ENCODE data around the gene SMAD9. TPM values are rescaled to one million over a fixed set of nuclear protein-coding genes. Genes with fewer than 3 reads are reported as not detected.

Gene SMAD9
- not detected for total RNA-seq

DNA sequence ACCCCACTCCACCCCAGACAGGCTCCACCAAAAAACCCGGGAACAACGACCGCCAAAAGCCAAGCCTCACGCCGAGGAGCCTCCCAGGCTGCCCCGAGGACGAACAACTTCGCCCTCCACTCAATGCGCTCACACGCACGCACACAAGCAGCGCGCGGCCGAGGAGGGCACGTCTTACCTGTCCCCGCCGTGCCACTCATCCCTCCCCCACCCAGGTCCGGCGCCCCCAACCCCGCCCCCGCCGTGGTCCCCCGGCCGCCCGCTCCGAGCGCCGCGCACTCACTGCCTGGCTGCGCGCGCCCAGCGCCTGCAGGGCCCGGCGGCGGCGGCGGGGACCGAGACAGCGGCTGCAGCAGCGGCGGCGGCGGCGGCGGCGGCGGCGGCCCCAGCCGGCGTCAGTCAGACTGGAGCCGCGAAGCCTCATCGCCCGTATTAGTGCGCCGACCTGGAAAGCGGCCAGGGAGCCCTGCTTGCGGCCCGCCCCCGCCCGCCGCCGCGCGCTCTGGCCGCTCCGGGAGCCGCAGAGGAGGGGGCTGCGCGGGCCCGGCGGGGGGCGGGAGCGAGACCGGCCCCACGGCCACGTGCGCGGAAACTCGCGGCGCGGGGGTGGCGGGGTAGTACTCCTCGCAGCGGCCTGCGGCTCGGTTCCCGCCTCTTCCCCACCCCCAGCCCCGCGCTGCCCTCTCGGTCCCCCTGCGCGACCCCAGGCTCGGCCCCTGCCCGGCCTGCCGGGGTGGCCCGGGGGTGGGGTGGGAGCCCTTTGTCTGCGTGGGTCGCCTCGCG, at the start of gene SMAD9:
Gene SMAD9 (minus strand): TSS at position 406 of the 783 bp plus-strand sequence. CDS start 40,549 bp downstream, outside the sequence.
- no peaks in the 10 kb centered on the region for H3K4me1 Mint-ChIP-seq
- ATAC-seq (ENCODE audit: low read depth) (peak; percentile 70), DNase-seq (peak; percentile 43)
- H3K27me3 Mint-ChIP-seq, result peaks cover 66% of the 10 kb centered on the region
- H3K4me3 Mint-ChIP-seq, result peak within 1 kb of the TSS; percentile 62
- POLR2A ChIA-PET, result no interaction called here
- H3K9me3 Mint-ChIP-seq, result no peaks in the 10 kb centered on the region
- H3K36me3 Mint-ChIP-seq, result no peaks in the 10 kb centered on the region
- no peak within 1 kb of the TSS for H3K27ac Mint-ChIP-seq

DNA sequence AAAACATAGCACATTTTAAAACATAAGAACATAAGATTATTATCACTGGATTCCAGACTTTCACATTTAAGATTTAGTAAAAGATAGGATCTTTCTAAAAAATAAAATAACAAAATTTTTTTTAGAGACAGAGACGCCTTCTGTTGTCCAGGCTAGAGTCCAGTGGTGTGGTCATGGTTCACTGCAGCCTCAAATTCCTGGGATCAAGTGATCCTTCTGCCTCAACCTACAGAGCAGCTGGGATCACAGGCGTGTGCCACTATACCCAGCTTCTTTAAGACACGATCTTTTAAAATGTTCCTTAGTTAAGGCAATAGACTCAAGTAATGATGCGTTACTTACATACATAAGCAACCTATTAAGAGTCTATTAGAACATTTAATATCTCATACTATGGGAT, 46.4 kb upstream of the SMAD9 start:
- Mint-ChIP-seq H3K4me1 (peaks cover 5% of the 10 kb centered on the region), H3K36me3 (peaks cover 19% of the 10 kb centered on the region), H3K9me3 (no peaks in the 10 kb centered on the region), H3K27me3 (no peaks in the 10 kb centered on the region), H3K4me3 (no peak overlapping the region), H3K27ac (no peak overlapping the region)
- ATAC-seq (ENCODE audit: low read depth) (no peak), DNase-seq (no peak)
- POLR2A ChIA-PET, result no interaction called here

DNA sequence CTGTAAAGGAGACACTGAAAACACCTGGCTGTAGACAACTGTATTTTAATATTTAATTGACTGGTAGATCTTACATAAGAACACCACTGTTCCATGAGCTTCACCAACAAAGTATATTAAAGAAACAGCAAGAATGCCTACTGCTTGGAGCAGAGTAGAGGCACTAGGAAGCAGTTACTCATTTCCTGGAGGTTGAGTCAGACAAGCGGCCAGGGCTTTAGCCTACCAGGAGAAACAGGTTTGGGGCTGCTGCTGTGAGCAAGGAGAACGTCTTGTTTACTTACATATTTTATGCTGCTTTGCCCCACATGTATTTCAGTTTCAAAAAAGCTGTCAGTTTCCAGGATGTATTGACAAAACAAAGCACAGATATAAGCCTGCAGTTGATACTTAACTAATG, 45.7 kb upstream of the SMAD9 start:
- Mint-ChIP-seq H3K4me1 (peaks cover 5% of the 10 kb centered on the region), H3K27ac (no peak overlapping the region), H3K9me3 (no peaks in the 10 kb centered on the region), H3K4me3 (no peak overlapping the region), H3K36me3 (peaks cover 17% of the 10 kb centered on the region), H3K27me3 (no peaks in the 10 kb centered on the region)
- DNase-seq (no peak), ATAC-seq (ENCODE audit: low read depth) (no peak)
- POLR2A ChIA-PET, result no interaction called here

DNA sequence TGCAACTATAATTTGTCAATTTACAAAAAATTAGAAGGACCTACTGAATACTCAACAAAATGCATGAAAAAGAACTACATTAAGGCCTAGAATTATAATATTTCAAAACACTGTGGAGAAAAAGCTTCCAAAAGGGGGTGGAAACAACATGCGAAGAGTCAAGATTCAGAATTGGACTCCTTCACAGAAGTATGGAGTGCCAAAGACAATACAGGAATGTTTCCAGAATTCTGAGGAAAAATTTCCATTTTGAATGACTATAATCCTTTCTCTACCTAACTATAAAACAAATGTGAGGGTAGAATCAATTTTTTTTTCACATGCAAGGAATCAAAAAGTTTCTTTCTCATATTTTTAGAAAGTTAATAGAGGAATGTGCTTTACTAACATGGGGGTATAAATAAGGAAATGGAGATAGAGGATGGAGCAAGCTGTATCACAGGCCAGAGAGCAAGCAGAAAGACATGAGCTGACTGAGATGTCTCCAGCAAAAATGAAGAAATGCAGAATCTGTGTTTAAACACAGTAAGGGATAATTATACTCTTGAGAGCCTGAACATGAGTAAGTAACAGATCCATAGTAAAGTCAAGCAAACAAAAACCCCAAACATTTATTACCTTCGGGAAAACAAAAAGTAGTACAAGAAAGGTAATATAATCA, 39.5 kb upstream of the SMAD9 start:
- POLR2A ChIA-PET, result no interaction called here
- H3K36me3 Mint-ChIP-seq, result peaks cover 19% of the 10 kb centered on the region
- H3K9me3 Mint-ChIP-seq, result no peaks in the 10 kb centered on the region
- peaks cover 17% of the 10 kb centered on the region for H3K4me1 Mint-ChIP-seq
- no peak for DNase-seq
- H3K27ac Mint-ChIP-seq, result no peak overlapping the region
- ATAC-seq (ENCODE audit: low read depth), result no peak
- no peak overlapping the region for H3K4me3 Mint-ChIP-seq
- no peaks in the 10 kb centered on the region for H3K27me3 Mint-ChIP-seq

DNA sequence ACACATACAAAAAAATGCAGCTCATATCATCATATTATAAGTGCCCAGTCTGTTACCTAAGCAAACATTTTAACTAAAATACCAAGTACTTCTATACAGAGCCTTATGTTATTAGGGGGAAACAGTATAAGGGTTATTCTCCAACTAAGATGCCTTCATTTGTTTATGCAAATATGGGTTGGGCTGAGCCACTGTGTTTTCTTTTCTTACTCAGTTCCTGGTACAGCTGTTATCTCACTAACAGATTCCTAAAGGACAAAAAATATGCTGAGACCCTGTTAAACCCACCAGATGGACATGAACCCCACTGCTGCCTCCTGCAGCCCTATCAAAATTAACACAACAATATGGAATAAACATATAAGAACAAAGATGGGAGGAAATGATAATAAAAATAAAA, 34.5 kb upstream of the SMAD9 start:
- Mint-ChIP-seq H3K27me3 (no peaks in the 10 kb centered on the region), H3K4me1 (peaks cover 12% of the 10 kb centered on the region), H3K27ac (no peak overlapping the region), H3K36me3 (peaks cover 27% of the 10 kb centered on the region), H3K9me3 (no peaks in the 10 kb centered on the region), H3K4me3 (no peak overlapping the region)
- no peak for DNase-seq
- POLR2A ChIA-PET, result no interaction called here
- no peak for ATAC-seq (ENCODE audit: low read depth)

DNA sequence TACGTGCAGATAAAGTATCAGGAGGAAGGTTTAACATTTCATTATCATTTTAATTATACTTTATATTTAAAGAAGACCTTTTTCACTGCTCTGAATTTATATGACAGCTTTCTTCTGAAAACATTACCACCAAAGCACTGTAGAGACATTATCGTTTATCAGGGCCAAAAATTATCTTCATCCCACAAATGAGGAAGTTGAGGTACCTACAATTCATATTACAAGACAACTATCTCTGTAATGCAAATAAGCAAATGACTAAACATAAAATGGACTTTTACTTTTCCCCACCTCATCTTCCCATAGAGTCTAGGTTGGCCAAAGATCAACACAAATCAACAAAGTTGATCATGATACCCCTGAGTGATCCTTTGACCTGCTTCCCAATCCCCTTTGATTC, 30.9 kb upstream of the SMAD9 start:
- H3K4me1 Mint-ChIP-seq, result no peaks in the 10 kb centered on the region
- H3K9me3 Mint-ChIP-seq, result no peaks in the 10 kb centered on the region
- no peak overlapping the region for H3K27ac Mint-ChIP-seq
- no peak for DNase-seq
- POLR2A ChIA-PET, result no interaction called here
- no peak for ATAC-seq (ENCODE audit: low read depth)
- H3K27me3 Mint-ChIP-seq, result no peaks in the 10 kb centered on the region
- H3K36me3 Mint-ChIP-seq, result peaks cover 31% of the 10 kb centered on the region
- no peak overlapping the region for H3K4me3 Mint-ChIP-seq

DNA sequence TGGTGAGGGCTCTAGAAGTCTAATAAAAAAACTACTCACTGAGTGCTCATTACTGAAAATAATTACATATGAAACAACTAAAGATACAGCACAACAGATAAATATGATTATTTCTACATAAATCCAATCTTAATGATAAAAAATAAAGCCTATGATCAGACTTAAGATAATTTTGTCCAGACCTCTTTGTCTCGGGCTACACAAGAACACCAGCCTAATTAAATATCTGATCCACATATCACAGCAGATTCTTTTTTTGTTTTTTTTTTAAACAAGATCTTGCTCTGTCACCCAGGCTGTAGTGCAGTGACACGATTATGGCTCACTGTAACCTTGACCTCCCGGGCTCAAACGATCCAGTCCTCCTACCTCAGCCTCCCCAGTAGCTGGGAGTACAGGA, 30.3 kb upstream of the SMAD9 start:
- H3K4me1 Mint-ChIP-seq, result no peaks in the 10 kb centered on the region
- DNase-seq (no peak), ATAC-seq (ENCODE audit: low read depth) (no peak)
- H3K4me3 Mint-ChIP-seq, result no peak overlapping the region
- H3K36me3 Mint-ChIP-seq, result peaks cover 32% of the 10 kb centered on the region
- peaks cover 1% of the 10 kb centered on the region for H3K9me3 Mint-ChIP-seq
- H3K27me3 Mint-ChIP-seq, result no peaks in the 10 kb centered on the region
- no peak overlapping the region for H3K27ac Mint-ChIP-seq
- POLR2A ChIA-PET, result no interaction called here

DNA sequence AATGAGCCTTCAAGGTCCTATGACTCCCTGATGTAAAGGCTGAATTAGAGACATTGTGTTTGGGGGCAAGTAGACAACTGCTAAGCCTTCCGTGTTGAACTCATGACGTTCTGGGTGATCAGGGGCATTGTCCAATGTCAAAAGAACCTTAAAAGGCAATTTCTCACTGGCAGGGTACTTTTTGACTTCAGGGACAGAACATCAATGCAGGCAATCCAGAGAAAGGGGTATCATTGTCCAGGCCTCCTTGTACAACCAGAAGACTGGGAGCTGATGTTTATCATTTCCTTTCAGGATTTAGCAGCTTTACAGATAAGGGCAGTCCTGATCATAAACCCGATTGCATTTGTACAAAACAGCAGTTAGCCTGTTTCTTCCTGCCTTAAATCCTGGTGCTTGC, 25.0 kb upstream of the SMAD9 start:
- DNase-seq, result no peak
- no peak for ATAC-seq (ENCODE audit: low read depth)
- POLR2A ChIA-PET, result no interaction called here
- Mint-ChIP-seq H3K4me1 (no peaks in the 10 kb centered on the region), H3K27ac (no peak overlapping the region), H3K36me3 (peaks cover 16% of the 10 kb centered on the region), H3K9me3 (peaks cover 1% of the 10 kb centered on the region), H3K27me3 (peaks cover 5% of the 10 kb centered on the region), H3K4me3 (no peak overlapping the region)

DNA sequence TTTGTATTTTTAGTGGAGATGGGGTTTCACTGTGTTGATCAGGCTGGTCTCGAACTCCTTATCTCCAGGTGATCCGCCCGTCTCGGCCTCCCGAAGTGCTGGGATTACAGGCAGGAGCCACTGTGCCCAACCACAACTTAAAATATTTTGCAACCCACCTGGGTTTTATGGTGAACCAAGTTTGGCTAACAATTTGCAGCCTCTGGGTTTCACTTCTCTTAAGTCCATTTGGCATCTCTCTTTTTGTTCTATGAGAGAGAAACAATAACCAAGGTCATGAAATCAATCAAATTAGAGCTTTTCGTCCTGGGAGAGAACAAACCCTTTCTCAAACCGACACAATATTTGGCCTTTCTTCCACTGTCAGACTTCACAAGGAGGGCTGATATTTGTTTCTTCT, 5.6 kb upstream of the SMAD9 start:
- Mint-ChIP-seq H3K36me3 (no peaks in the 10 kb centered on the region), H3K27me3 (peaks cover 30% of the 10 kb centered on the region), H3K27ac (no peak overlapping the region), H3K4me1 (no peaks in the 10 kb centered on the region), H3K9me3 (no peaks in the 10 kb centered on the region), H3K4me3 (no peak overlapping the region)
- ATAC-seq (ENCODE audit: low read depth), result no peak
- POLR2A ChIA-PET, result no interaction called here
- no peak for DNase-seq

DNA sequence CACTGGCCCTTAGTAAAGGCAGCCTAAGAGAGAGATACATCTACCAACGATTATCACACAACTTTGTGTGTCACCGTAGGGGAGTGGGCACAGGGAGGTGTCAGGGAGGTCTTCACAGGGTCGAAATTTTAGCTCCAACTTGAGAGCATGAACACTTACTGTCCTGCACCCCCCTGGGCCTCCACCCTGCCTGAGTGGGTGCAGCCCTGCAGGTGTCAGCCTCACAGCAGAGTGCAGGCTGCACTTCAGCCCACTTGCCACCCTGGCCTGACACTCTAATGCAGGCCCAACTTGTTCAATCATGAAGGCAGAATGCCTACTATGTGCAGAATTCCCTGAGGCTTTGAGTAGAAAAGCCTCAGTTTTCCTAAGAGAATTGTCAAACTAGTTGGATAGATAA, 4.0 kb upstream of the SMAD9 start:
- Mint-ChIP-seq H3K9me3 (no peaks in the 10 kb centered on the region), H3K27ac (no peak overlapping the region), H3K4me3 (no peak overlapping the region), H3K27me3 (peaks cover 37% of the 10 kb centered on the region), H3K4me1 (no peaks in the 10 kb centered on the region), H3K36me3 (no peaks in the 10 kb centered on the region)
- ATAC-seq (ENCODE audit: low read depth) (no peak), DNase-seq (no peak)
- POLR2A ChIA-PET, result no interaction called here

DNA sequence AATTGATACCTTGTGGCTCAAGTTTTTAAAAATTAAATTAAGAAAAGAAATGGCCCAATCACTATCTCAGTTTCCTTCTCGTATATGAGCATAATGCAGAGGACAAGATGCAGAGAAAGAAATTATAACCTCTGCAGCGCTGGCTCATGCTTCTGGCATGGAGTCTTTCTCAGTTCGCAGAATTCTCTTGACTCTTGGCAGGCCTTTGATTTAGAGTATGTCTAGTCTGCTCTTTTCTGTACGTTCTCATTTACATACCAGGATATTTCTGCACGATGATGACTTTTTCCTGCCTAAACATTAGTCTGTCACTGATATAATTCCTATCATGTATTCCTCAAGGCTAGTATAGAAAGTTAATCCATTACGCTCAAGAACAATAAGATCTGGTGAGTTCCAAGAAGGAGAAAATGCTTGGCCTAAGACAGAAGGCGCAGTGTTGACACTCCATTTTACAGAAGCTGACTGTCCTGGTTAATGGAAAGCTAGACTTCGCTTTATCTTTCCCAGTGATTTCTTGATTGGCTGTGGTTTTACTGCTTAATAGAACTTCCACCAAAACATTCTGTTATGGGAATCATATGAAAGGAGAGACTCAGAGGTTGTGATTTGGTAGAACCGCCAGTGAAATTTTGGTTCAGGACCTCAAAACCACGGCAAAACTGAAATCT, 1.7 kb upstream of the SMAD9 start:
- Mint-ChIP-seq H3K4me1 (no peaks in the 10 kb centered on the region), H3K4me3 (no peak overlapping the region), H3K36me3 (no peaks in the 10 kb centered on the region), H3K27me3 (peaks cover 55% of the 10 kb centered on the region), H3K27ac (no peak overlapping the region), H3K9me3 (no peaks in the 10 kb centered on the region)
- ATAC-seq (ENCODE audit: low read depth), result no peak
- DNase-seq, result no peak
- POLR2A ChIA-PET, result no interaction called here

DNA sequence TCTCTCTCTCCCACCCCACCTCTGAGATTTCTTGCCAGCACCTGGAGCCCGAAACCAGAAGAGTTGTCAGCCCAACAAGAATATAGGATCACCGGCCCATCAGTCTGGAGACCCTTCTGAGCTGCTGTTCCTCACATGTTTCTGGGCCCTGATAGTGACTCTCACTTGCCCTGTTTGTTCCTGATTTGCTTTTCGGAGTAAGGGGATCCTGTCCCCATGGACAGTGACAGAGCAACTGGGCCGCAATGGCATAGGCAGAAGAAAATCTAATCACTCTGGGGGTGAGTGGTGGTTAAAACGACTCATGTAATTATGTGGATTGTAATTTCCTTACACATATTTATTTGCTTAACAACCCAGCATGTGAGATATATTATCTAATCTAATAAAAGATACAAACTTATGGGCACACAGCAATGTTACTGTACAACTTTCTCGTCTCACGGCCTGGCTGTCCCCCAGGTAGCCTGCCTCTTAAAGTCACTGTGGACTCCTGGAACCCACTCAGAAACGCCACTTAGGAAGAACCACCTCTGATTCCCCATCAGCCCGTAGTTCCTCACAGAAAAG, 663 bp upstream of the SMAD9 start:
- no peak overlapping the region for H3K27ac Mint-ChIP-seq
- H3K27me3 Mint-ChIP-seq, result peaks cover 63% of the 10 kb centered on the region
- POLR2A ChIA-PET, result no interaction called here
- no peak for DNase-seq
- H3K4me3 Mint-ChIP-seq, result peak overlapping the region; percentile 62
- ATAC-seq (ENCODE audit: low read depth), result no peak
- H3K36me3 Mint-ChIP-seq, result no peaks in the 10 kb centered on the region
- no peaks in the 10 kb centered on the region for H3K4me1 Mint-ChIP-seq
- H3K9me3 Mint-ChIP-seq, result no peaks in the 10 kb centered on the region

DNA sequence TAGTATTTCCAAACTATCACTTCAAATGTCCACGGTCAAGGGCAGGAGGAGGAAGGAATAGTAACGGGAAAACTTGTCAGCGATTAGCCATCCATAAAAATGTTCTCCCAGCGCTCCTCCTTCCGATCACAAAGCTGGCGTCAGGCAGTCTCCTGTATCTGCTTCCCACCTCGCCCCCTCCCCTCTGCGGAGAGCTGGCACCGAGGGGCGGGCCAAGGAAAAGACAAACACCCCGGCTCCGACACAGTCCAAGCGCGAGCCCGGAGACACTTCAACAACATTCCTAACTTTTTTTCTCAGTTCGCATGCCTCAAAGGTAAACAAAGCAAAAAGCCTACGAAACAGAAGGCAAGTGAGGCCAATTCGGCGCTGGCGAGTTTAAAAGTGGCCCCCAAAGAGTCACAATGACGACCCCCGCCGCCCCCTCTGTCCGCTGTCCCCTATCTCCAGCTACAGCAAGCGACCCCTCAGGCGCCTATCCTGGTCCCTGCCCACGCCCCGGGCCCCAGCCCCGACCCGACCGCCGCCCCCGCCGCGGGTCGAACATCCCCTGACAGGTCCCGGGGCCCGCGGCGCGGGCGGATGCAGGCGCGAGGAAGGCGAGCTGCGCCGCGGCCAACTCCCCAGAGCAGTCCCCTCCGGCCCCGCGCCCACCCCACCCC, 736 bp downstream of the SMAD9 start:
- peak; percentile 41 for DNase-seq
- POLR2A ChIA-PET, result no interaction called here
- peak overlapping the region; percentile 40 for H3K4me3 Mint-ChIP-seq
- no peaks in the 10 kb centered on the region for H3K9me3 Mint-ChIP-seq
- H3K36me3 Mint-ChIP-seq, result no peaks in the 10 kb centered on the region
- H3K4me1 Mint-ChIP-seq, result no peaks in the 10 kb centered on the region
- H3K27me3 Mint-ChIP-seq, result peaks cover 61% of the 10 kb centered on the region
- no peak for ATAC-seq (ENCODE audit: low read depth)
- no peak overlapping the region for H3K27ac Mint-ChIP-seq
